GM11168 (cell line): Measurements from ENCODE around the gene SLX1A.
"Not testable (repeated sequence)": the region's sequence is repeated elsewhere in the genome, so short reads cannot be mapped to it uniquely, and the experiment has no call there.

ENCODE experiments used
- in situ Hi-C: fragments of 300-500 bp; cut with MboI; formaldehyde crosslinking; loops from one replicate; pipeline ENCODE4 v1.12.0; 2022; ENCODE audit warnings: low sequenced_read_pairs; ENCODE audit not compliant: unreplicated experiment

SLX1A gene

DNA sequence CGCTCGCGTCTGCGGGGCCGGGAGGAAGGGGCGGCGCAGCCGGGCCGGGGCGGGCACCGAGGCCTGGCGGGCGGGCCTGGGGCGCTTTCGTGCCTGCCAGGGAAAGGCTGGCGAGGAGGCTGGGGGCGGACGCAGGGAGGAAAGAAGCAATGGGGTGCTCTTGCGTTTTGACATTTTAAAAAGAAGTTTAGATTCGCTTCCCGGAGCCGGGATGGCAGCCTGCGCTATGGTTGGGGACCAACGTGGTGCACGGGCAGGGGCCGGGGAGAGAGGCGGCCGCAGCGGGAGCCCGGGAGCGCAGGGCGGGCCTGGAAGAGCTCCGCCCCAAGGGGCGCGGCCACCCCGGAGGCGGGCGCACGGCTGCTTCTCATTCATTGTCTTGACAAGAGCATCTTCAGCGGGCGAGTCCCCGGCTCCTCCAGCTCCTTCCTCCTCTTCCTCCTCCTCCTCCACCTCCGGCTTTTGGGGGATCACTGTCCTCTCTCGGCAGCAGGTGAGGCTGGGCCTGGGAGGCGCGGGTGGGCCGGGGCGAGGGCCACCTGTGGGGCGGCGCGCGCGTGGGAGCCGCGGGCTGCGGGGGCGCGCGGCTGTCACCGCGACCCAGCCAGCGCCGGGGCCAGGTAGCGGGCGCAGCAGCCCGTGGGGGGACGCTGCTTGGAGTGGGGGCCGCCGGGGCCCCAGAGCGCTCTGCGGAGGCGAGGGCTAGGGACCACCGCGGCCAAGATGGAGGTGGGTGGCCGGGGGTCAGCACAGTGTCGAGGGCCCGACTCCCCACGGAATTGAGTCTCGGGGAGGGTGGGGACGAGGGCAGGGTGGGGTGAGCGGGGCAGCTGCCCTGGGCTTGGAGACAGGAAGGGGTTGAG is 10.2 kb upstream of the SLX1A start, which contains the start of gene CORO1A:
CORO1A (plus strand) TSS at position 370 of the 863 bp plus-strand sequence. CDS start 1,608 bp downstream, outside the sequence.
- in situ Hi-C loops = loop anchor here (10.0 kb wide), 1 partner anchor 729 kb away; the partner anchor contains the start of genes BOLA2, SLX1B and SULT1A4

DNA sequence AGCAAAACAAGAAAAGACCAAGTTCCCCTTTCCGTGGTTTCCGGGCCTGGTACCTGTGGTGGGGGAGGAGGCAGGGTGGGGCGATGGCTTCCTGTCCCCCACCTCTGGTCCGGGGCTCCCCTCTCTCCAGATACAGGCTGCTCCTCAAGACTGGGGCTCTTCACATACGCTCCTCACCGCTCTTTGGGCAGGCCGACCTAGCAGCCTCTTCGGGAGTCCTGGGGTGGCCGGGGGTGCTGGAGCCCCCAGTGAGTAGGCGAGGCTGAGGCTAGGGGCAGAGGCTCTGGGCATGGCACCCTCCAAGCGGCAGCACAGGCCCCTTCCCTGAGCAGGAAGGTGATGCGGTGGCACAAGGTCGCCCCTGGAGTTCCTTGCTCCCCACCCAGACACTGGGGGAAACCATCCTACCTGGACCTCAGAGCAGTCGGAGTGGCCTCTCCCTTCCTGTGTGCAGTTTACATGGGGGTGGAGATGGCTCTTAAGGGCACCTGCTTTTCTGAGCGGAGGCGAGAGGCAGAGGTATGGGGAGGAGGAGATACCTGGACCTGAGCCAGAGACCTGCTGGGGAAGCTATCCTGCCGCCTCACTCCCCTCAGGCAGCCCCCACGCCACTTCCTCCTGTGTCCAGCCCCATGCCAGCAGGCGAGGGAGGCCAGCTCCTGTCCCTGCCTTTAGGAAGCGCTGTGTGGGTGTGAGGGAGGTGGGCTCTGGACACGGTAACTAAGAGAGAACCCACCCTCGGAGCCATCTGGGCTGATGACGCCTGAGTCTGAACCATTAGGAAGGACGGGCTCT is 9.4 kb upstream of the SLX1A start:
- in situ Hi-C loops = loop anchor here (10.0 kb wide), 1 partner anchor 729 kb away; the partner anchor contains the start of genes BOLA2, SLX1B and SULT1A4

DNA sequence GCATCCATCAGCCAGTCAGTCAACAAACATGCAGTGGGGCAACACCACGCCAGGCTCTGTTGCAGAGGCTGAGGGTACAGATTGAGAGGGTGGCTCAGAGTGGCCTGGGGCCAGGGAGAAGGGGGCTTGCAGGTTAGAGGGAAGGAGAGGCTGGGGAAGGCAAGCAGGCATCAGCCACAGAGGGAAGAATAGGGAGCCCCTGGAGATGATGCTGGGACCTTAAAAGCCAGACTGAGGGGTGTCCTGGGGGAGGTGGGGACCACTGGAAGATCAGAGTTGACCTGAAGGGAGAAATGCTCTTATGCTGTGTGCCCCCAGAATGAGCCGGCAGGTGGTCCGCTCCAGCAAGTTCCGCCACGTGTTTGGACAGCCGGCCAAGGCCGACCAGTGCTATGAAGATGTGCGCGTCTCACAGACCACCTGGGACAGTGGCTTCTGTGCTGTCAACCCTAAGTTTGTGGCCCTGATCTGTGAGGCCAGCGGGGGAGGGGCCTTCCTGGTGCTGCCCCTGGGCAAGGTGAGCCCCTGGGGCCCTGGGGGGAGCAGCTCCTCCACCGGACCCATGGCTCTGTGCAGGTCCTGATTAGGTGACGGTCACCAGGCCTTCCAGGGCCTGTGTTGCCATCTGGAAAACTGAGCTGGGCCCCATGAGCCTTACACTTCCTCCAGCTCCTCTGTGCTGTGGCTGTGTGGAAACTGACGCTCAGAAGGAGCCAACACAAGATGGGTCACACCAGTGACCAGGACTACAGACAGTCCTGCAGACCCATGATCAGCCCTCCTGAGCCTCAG is 8.6 kb upstream of the SLX1A start:
- in situ Hi-C loops = loop anchor here (10.0 kb wide), 1 partner anchor 730 kb away; the partner anchor contains the start of genes BOLA2, SLX1B and SULT1A4

DNA sequence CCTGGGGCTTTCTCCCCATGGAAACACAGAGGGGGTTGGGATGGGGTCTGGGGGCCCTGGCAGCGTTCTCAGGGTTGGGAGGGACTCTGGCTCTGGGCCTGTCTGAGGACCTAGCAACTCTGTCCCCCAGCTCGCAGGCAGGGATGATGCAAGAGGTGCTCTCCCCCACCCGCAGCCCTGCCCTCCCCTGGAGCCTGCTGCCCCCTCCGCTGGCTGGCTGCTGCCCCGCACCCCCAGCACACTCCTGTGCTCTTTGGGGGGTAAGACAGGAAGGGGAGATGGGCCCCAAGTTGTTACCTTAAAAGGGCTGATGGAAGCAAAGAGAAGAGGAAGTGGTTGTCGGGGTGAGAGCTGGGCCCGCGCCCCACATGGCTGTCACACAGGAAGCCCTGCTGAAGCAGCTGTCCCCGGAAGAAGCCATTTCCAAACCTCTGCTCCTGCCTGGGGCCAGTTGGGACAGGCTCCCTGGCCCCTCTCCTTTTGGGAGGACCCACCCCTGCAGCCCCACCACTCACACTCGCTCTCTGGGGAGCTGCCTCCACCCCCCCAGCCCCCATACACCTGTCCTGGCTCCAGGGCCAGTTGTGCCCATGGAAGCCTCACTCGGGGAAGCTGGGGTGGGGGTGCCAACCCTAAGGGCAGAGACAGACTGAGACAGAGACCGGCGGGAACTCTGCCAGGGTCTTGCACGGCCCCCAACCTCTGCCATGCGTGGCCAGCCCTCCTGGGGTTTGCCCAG is 7.8 kb upstream of the SLX1A start:
- in situ Hi-C loops = loop anchor here (10.0 kb wide), 1 partner anchor 731 kb away; the partner anchor contains the start of genes BOLA2, SLX1B and SULT1A4

DNA sequence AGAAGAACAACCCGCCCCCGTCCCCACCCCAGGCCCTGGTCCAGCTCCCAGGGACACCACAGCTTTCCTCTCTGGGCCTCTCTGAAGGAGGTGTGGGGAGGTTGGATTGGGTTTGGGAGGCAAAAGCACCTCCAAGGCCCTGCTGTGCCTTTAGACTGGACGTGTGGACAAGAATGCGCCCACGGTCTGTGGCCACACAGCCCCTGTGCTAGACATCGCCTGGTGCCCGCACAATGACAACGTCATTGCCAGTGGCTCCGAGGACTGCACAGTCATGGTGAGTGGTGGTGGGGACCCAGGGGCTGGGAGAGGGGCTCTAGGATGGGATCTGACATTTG is 7.3 kb upstream of the SLX1A start:
- in situ Hi-C loops = loop anchor here (10.0 kb wide), 1 partner anchor 732 kb away; the partner anchor contains the start of genes BOLA2, SLX1B and SULT1A4

DNA sequence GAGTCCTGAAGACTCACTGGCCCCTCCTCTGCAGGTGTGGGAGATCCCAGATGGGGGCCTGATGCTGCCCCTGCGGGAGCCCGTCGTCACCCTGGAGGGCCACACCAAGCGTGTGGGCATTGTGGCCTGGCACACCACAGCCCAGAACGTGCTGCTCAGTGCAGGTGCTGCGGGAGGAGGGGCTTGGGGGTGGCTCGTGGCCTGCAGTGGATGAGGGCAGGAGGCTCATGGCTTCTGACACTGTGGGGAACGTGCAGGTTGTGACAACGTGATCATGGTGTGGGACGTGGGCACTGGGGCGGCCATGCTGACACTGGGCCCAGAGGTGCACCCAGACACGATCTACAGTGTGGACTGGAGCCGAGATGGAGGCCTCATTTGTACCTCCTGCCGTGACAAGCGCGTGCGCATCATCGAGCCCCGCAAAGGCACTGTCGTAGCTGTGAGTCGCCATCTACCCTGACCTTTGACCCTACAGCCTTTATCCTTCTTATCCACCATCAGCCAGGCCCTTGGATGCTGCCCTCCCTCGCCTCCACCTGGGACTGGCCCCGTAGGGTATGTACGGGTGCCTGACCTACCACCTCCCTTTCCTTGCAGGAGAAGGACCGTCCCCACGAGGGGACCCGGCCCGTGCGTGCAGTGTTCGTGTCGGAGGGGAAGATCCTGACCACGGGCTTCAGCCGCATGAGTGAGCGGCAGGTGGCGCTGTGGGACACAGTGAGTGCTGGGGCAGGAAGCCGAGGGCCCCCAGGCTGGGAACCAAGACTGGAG is 6.7 kb upstream of the SLX1A start:
- in situ Hi-C loops = loop anchor here (10.0 kb wide), 1 partner anchor 732 kb away; the partner anchor contains the start of genes BOLA2, SLX1B and SULT1A4

DNA sequence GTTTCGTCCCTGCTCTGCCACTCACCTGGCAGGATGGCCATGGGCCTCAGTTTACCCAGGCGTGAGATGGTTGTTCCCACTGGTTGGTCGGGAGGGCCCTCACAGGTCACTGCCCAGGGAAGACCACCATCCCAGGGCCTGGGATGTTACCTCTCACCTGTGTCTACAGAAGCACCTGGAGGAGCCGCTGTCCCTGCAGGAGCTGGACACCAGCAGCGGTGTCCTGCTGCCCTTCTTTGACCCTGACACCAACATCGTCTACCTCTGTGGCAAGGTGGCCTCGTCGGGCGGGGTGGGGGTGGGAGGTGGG is 6.2 kb upstream of the SLX1A start:
- in situ Hi-C loops = loop anchor here (10.0 kb wide), 1 partner anchor 733 kb away; the partner anchor contains the start of genes BOLA2, SLX1B and SULT1A4

DNA sequence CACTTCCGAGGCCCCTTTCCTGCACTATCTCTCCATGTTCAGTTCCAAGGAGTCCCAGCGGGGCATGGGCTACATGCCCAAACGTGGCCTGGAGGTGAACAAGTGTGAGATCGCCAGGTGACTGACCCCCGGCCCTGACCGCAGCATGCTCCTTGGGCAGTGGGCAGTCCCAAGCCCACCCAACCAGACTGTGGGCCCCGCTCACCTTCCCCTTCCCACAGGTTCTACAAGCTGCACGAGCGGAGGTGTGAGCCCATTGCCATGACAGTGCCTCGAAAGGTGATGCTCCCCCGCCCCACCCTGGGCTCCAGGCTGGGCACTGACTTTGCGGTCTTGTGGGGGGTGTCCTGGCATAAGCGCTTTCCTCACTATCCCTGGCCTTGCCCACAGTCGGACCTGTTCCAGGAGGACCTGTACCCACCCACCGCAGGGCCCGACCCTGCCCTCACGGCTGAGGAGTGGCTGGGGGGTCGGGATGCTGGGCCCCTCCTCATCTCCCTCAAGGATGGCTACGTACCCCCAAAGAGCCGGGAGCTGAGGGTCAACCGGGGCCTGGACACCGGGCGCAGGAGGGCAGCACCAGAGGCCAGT is 5.6 kb upstream of the SLX1A start:
- in situ Hi-C loops = loop anchor here (10.0 kb wide), 1 partner anchor 733 kb away; the partner anchor contains the start of genes BOLA2, SLX1B and SULT1A4

DNA sequence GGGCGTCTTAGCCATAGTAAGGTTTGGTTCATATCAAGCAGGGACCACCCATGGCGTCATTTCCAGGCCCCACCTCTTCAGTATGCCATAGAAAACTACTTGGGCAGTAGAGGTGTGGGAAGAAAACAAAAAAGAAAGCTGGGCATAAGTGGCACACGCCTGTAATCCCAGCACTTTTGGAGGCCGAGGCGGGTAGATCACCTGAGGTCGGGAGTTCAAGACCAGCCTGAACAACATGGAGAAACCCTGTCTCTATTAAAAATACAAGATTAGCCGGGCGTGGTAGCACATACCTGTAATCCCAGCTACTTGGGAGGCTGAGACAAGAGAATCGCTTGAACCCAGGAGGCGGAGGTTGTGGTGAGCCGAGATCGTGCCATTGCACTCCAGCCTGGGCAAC is 2.5 kb upstream of the SLX1A start:
- in situ Hi-C loops = not testable (repeated sequence)

DNA sequence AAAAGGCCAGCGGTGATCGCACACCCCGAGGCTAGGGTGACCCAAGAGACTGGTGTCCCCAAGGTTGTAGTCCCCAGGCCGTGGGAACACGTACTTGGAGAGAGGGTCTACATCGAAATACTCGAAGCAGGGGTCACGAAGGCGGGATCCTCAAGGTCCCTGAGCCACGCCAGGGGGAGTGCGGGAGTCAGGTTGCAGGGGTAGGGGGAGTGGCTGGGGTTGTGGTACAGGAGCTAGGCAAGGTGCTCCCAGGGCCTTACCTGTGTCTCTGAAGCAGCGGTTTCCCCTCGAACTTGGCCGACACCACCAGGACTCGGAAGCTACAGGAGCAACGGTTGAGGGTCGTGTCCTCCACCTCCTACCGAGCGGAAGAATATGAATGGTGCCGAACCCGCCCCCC is 577 bp upstream of the SLX1A start:
- in situ Hi-C loops = not testable (repeated sequence)

DNA sequence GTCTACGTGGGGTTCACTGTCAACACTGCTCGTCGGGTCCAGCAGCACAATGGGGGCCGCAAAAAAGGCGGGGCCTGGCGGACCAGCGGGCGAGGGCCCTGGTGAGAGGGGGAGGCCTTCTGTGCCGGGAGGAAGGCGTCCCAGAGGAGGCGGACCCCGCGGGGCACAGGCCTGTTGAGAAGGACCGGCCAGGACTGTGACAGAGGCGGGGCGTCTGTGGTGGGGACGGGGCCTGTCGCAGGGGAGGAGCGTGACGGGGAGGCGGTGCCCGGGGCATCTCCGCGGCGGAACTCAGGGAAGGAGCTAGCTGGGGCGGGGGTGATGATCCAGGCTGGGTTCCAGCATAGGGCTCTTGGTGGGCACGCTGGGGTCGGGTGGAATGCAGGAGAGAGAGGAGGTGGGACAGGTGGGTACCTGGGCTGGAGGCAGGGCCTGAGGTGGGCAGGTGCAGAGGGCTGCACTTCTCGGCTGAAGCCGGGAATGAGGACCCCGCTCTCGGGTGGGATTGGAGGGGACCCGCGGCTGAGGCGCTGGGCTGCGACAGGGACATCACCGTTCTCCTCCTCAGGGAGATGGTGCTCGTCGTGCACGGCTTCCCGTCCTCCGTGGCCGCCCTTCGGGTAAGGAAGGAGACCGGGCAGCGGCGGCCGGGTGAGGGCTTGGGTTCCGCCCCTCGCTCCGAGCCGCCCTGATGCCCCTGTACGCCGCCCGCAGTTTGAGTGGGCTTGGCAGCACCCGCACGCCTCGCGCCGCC is 674 bp downstream of the SLX1A start:
- in situ Hi-C loops = not testable (repeated sequence)

DNA sequence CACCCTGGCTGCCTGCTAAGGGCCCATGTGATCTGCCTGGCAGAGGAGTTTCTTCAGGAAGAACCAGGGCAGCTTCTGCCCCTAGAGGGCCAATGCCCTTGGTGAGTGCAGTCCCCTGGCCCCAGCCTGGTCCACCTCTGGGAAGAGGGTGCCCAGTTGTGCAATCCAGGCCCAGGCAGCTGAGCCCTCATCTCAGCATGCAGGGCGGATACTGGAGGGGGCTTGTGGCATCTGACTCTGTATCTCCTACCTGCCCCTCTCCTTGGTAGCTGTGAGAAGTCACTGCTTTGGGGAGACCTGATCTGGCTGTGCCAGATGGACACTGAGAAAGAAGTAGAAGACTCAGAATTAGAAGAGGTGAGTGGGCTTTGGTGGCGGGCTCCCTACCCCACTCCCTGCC is 3.3 kb downstream of the SLX1A start:
- in situ Hi-C loops = not testable (repeated sequence)

DNA sequence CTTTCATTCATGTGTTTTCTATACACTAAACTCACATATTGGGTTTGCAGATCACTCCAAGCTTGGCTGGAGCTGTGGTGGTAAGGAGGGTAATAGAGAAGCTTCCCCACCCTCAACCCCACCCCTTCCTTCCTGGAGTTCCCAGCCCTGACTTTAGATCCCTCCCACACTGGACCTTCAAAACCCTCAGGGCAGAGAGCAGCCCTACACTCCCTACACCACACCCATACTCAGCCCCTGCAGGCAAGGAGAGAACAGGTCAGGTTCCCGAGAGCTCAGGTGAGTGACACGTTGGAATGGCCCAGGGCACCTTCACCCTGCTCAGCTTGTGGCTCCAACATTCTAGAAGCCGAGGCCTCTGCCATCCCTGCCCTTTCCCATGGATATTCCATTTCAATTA is 5.4 kb downstream of the SLX1A start, which contains the start of gene SULT1A3:
SULT1A3 (plus strand) TSS at position 207 of the 400 bp plus-strand sequence. CDS start 1,474 bp downstream, outside the sequence.
- in situ Hi-C loops = not testable (repeated sequence)

DNA sequence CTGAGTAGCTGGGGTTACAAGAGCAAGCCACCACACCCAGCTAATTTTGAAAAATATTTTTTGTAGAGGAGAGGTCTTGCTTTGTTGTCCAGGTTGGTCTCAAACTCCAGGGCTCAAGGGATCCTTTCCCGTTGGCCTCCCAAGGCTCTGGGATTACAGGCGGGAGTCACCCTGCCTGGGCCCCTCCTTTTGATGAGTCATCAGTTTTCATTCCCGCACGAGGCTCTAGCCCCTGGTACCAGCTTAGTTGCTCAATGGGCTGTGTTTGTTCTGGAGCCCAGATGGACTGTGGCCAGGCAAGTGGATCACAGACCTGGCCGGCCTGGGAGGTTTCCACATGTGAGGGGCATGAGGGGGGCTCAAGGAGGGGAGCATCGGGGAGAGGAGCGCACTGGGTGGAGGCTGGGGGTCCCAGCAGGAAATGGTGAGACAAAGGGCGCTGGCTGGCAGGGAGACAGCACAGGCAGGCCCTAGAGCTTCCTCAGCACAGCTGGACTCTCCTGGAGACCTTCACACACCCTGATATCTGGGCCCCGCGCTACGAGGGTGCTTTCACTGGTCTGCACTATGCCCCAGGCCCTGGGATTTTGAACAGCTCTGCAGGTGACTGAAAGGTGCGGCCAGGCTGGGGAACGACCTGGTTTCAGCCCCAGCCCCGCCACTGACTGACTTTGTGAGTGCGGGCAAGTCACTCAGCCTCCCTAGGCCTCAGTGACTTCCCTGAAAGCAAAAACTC is 6.1 kb downstream of the SLX1A start:
- in situ Hi-C loops = loop anchor here (25.0 kb wide), 1 partner anchor 163 kb away; the partner anchor contains the start of genes CD2BP2, MYL11 and TBC1D10B

DNA sequence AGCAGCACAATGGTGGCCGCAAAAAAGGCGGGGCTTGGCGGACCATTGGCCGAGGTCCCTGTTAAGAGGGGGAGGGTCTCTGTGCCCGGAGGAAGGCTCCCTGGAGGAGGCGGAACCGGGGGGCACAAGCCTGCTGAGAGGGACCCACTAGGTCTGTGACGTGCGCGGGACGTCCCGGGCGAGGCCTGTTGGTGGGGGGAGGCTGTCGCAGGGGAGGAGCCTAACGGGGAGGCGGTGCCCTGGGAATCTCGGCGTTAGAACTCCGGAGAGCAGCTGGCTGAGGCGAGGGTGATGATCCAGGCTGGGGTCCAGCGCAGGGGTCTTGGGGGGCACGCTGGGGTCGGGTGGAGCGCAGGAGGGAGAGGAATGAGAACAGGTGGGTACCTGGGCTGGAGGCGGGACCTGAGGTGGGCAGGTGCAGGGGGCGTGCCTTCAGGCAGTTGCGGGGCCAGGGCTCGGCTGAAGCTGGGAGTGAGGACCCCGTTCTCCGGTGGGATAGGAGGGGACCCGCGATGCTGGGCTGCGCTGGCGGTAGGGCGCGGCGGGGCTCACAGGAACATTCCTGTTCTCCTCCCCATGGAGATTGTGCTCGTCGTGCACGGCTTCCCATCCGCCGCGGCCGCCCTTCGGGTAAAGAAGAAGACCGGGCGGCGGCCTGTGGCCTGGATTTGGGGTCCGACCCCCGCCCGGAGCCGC is 12.0 kb downstream of the SLX1A start:
- in situ Hi-C loops = loop anchor here (25.0 kb wide), 1 partner anchor 157 kb away; the partner anchor contains the start of genes CD2BP2, MYL11 and TBC1D10B

DNA sequence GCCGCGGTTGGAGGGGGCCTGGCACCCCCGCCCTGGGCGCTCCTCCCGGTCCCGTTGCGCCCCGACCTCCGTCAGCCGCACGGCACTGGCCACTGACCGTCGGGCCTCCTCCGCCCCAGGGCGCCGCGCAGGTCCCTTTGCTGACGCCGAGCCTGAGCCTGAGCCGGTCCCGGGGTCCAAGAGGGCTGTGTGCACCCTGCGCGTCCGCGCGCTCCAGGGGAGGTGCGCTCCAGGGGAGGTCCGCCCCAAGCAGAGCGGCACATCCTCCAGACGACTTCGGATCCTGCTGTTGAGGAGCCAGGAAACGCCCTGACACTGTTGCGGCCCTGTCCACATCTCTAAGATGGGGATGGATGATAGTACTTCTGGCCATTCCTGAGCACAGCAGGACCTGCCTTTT is 12.6 kb downstream of the SLX1A start:
- in situ Hi-C loops = loop anchor here (25.0 kb wide), 1 partner anchor 156 kb away; the partner anchor contains the start of genes CD2BP2, MYL11 and TBC1D10B
